Neutrophil (primary cell): ENCODE results near the gene SPAAR.

Source experiments
- H3K27ac ChIP-seq: fragments of 200-600 bp; sonication (generic); 2 replicates; pipeline ENCODE4 v1.5.1; 2016; ENCODE audit warnings: mild to moderate bottlenecking, moderate library complexity
- H3K27me3 ChIP-seq: fragments of 200-600 bp; sonication (generic); 2 replicates; pipeline ENCODE4 v1.6.0; 2016; ENCODE audit warnings: mild to moderate bottlenecking
- H3K36me3 ChIP-seq: fragments of 200-600 bp; sonication (generic); 2 replicates; pipeline ENCODE4 v1.5.1; 2017
- H3K4me1 ChIP-seq, 2 experiments: fragments of 200-600 bp in 1 of 2; sonication (generic) in 1 of 2; 1 replicate in 1 of 2; 2 replicates in 1 of 2; pipeline versions ENCODE4 v1.5.1 to v1.6.1; 2013 to 2016; ENCODE audit warnings: low read depth in 1 of 2, low read length in 1 of 2, mild to moderate bottlenecking in 1 of 2, moderate library complexity in 1 of 2; ENCODE audit not compliant: control insufficient read depth in 1 of 2, insufficient read depth in 1 of 2
- H3K4me3 ChIP-seq, 2 experiments: fragments of 200-600 bp in 1 of 2; sonication (generic) in 1 of 2; 1 replicate in 1 of 2; 2 replicates in 1 of 2; pipeline ENCODE4 v1.5.1; 2013 to 2016; ENCODE audit warnings: low read depth in 1 of 2, low read length in 1 of 2, mild to moderate bottlenecking in 1 of 2, moderate library complexity in 1 of 2
- H3K9me3 ChIP-seq: fragments of 200-600 bp; sonication (generic); 2 replicates; pipeline ENCODE4 v1.5.1; 2016
- TF ChIP-seq, protein P1 (sequence below): fragments of 200-600 bp; sonication (generic); IDR thresholded peaks from 2 replicates; pipeline ENCODE4 v1.5.1; 2016; ENCODE audit warnings: antibody characterized with exemption

The SPAAR gene

DNA sequence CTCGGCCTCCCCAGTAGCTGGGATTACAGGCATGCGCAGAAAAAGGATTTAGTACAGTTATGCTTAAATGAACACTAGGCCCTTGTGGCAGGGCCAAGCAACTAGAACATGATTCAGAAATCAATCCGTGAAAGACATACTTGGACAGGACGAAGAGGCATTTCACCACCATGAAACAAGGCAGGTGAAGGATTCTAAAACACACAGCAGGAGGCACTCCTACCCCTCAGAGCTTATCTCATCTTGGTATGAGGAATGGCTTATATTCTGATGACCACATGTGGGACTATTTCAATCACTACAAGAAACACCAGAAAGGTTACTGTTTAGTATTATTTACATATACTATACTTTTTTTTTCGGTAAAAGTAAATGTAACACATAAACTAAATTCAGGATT, 33.0 kb downstream of the SPAAR start:
- Histone ChIP-seq H3K27me3 (no peaks in the 10 kb centered on the region), H3K9me3 (no peaks in the 10 kb centered on the region), H3K27ac (no peak overlapping the region), H3K4me3 (no peak overlapping the region), H3K36me3 (no peaks in the 10 kb centered on the region), H3K4me1 (no peaks in the 10 kb centered on the region)
- TF ChIP-seq, protein P1, sequence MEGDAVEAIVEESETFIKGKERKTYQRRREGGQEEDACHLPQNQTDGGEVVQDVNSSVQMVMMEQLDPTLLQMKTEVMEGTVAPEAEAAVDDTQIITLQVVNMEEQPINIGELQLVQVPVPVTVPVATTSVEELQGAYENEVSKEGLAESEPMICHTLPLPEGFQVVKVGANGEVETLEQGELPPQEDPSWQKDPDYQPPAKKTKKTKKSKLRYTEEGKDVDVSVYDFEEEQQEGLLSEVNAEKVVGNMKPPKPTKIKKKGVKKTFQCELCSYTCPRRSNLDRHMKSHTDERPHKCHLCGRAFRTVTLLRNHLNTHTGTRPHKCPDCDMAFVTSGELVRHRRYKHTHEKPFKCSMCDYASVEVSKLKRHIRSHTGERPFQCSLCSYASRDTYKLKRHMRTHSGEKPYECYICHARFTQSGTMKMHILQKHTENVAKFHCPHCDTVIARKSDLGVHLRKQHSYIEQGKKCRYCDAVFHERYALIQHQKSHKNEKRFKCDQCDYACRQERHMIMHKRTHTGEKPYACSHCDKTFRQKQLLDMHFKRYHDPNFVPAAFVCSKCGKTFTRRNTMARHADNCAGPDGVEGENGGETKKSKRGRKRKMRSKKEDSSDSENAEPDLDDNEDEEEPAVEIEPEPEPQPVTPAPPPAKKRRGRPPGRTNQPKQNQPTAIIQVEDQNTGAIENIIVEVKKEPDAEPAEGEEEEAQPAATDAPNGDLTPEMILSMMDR = no peak

DNA sequence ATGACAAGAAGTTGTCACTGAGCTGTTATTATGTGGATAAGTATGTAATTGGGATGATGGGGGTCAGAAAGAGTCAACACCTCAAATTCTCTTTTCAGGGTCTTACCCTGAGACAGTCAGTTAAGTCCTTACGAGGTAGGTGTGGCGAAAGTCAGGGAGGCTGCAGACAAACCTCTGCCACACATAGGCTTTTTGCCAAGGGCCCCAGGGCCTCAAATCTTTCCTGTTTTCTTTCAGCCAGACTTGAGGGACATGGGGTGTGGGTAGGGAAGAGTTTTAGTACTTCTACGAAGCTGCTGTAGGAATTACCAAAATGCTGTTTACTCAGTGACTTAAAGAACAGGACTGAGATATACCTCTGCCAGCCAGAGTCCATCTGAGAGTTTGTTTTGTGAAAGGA, 34.9 kb downstream of the SPAAR start:
- no peak overlapping the region for H3K27ac ChIP-seq
- H3K4me1 ChIP-seq = no peaks in the 10 kb centered on the region
- H3K27me3 ChIP-seq = peaks cover 4% of the 10 kb centered on the region
- H3K36me3 ChIP-seq = no peaks in the 10 kb centered on the region
- no peak overlapping the region for H3K4me3 ChIP-seq
- TF ChIP-seq, protein P1 = no peak
- H3K9me3 ChIP-seq = no peaks in the 10 kb centered on the region

DNA sequence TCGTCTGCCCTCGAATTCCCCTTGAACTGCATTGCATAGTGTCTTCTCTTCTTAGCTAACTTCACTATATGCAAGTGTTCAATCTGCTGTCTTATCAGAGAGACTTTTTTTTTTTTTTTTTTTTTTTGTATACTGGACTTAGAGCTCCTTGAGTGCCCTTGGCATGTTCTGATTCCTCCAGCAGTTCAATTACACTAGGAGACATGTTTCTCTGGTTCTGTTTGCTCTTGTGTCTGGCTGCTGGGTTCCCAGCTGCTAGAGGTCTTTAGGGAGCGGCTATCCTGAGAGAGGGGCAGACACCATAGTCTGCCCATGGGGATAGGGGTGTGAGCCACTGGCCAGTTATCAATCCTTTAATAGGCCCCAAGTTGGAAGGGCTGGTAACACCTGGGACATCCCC, 35.6 kb downstream of the SPAAR start:
- Histone ChIP-seq H3K9me3 (no peaks in the 10 kb centered on the region), H3K4me1 (no peaks in the 10 kb centered on the region), H3K36me3 (no peaks in the 10 kb centered on the region), H3K4me3 (no peak overlapping the region), H3K27me3 (peaks cover 6% of the 10 kb centered on the region), H3K27ac (no peak overlapping the region)
- TF ChIP-seq, protein P1 = no peak

DNA sequence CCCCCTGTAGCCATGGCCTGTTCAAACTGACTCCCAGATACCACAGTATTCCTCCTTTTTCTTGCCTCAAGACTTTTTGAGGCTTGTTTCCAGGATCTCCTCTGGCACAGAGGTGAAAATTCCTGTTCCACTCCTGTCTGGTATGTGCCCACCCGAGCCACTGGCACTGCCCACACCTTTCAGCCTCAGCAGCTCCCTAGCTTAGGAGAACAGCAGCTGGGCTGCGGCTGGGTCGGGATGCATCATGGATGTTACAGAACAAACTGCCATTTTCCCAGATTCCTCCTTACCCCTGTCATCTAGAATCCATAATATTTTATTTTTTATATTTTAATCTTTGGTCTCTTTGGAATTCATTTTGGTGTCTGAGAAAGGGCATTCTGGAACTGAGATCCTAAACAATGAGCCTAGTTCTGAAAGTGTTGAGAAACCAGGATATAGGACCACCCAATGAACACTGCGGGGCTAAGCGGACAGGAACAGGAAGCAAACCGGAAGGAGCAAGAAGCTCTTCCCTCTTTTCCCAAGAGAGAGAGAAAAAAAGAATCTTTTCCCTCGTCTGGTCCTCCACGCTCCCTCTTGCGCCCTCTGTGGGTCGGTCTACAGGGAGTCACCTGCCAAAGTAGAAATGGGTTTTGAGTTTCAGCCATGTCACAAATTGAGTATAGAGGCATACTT, 36.2 kb downstream of the SPAAR start:
- Histone ChIP-seq H3K36me3 (no peaks in the 10 kb centered on the region), H3K9me3 (no peaks in the 10 kb centered on the region), H3K4me1 (no peaks in the 10 kb centered on the region), H3K27me3 (peaks cover 6% of the 10 kb centered on the region), H3K27ac (no peak overlapping the region), H3K4me3 (no peak overlapping the region)
- TF ChIP-seq, protein P1 = no peak

DNA sequence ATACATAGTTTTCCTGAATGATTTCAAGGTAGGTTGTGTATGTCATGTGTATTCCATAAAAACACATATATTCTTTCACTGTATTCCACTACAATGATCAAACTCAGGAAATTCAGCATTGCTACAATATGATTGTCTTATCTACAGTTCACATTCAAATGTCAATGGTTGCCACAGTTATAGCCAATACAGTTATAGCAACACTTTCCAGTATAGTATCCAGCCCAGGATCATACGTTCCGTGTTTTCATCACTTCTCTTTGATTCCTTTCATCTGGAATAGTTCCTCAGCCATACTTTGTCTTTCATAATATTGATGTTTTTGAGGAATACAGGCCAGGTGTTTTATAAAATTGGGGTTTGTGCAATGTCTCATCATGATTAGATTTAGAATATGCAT, 39.2 kb downstream of the SPAAR start:
- no peaks in the 10 kb centered on the region for H3K4me1 ChIP-seq
- peaks cover 20% of the 10 kb centered on the region for H3K27me3 ChIP-seq
- no peaks in the 10 kb centered on the region for H3K9me3 ChIP-seq
- H3K36me3 ChIP-seq = no peaks in the 10 kb centered on the region
- TF ChIP-seq, protein P1 = no peak
- no peak overlapping the region for H3K4me3 ChIP-seq
- H3K27ac ChIP-seq = no peak overlapping the region

DNA sequence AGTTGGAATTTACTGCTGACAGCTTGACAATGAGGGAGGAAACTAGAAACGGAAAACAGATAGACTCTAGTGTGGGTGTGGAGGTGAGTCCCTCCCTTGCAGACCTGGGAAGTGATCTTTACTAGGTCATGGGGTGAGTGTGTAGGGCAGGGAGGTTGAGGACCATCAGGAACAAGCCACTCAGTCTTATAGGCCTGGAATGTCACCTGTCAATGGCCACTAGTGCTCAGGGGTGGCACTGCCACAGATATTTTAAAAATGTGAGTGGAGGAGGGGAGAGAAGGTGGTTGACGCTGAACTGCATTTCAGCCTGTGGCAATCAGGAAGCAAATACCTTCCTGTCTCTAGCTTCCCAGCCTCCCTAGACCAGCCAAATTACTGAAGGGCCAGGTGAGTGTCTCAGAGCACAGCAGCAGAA, 39.6 kb downstream of the SPAAR start:
- Histone ChIP-seq H3K36me3 (no peaks in the 10 kb centered on the region), H3K4me3 (no peak overlapping the region), H3K27ac (no peak overlapping the region), H3K27me3 (peaks cover 25% of the 10 kb centered on the region), H3K4me1 (no peaks in the 10 kb centered on the region), H3K9me3 (no peaks in the 10 kb centered on the region)
- TF ChIP-seq, protein P1 = no peak
